HepG2 (cell line): ENCODE results near the gene VTN. TPM values are rescaled to one million over a fixed set of nuclear protein-coding genes. Genes with fewer than 3 reads are reported as not detected.

ENCODE experiments used
- CENPT ChIP-seq: sonication (generic); formaldehyde crosslinking; IDR thresholded peaks from 2 replicates; pipeline ENCODE4 v1.8.0; 2022; ENCODE audit warnings: low read depth, mild to moderate bottlenecking, moderate library complexity, missing genetic modification reagents
- MEF2D ChIP-seq: sonication (generic); formaldehyde crosslinking; IDR thresholded peaks from 2 replicates; pipeline ENCODE4 v1.5.1; 2020; ENCODE audit warnings: mild to moderate bottlenecking, missing genetic modification reagents
- ZBTB20 ChIP-seq: sonication (generic); formaldehyde crosslinking; IDR thresholded peaks from 2 replicates; pipeline ENCODE4 v1.8.1; 2023; ENCODE audit warnings: missing genetic modification reagents, low read depth, mild to moderate bottlenecking, borderline replicate concordance
- ZNF335 ChIP-seq: sonication (generic); formaldehyde crosslinking; IDR thresholded peaks from 2 replicates; pipeline ENCODE4 v1.4.0; 2020; ENCODE audit warnings: missing genetic modification reagents
- ZNF720 ChIP-seq: sonication (generic); formaldehyde crosslinking; IDR thresholded peaks from 2 replicates; pipeline ENCODE4 v1.4.0; 2020; ENCODE audit warnings: missing genetic modification reagents
- polyA plus RNA-seq, 8 experiments: library from polyadenylated mRNA; depleted of rRNA in 3 of 8; stranded (reverse) in 7 of 8; unstranded in 1 of 8; fragments of >200 nt; fragmentation: Illumina TruSeq in 4 of 8; extraction: Trizol in 4 of 8; gene quantifications; 2 replicates each; pipeline versions ENCODE4 v1.2.1 to v1.2.3, GENCODE V29; 2011 to 2016; ENCODE audit warnings: low read depth in 4 of 8, missing spikeins in 1 of 8, mixed read lengths in 1 of 8; ENCODE audit not compliant: insufficient read depth in 1 of 8
- total RNA-seq, 5 experiments: library from RNA; depleted of rRNA; stranded (reverse); fragments of >200 nt; fragmentation: Illumina TruSeq; extraction: Trizol; gene quantifications; 2 replicates each; pipeline ENCODE4 v1.2.3, GENCODE V29; 2016; ENCODE audit warnings: low read depth in 1 of 5
- TF ChIP-seq, protein P1 (sequence below): sonication (generic); formaldehyde crosslinking; IDR thresholded peaks from 2 replicates; pipeline ENCODE4 v1.4.0; 2020; ENCODE audit warnings: missing genetic modification reagents, borderline replicate concordance
- TF ChIP-seq, protein P2 (sequence below): sonication (generic); formaldehyde crosslinking; IDR thresholded peaks from 2 replicates; pipeline ENCODE4 v1.5.1; 2020; ENCODE audit warnings: missing genetic modification reagents, mild to moderate bottlenecking, borderline replicate concordance
- TF ChIP-seq, protein P3 (sequence below): sonication (generic); formaldehyde crosslinking; IDR thresholded peaks from 2 replicates; pipeline ENCODE4 v1.4.0; 2020; ENCODE audit warnings: missing genetic modification reagents
- TF ChIP-seq, protein P4 (sequence below): sonication (generic); formaldehyde crosslinking; IDR thresholded peaks from 2 replicates; pipeline ENCODE4 v1.5.0; 2020; ENCODE audit warnings: missing genetic modification reagents
- TF ChIP-seq, protein P5 (sequence below): sonication (generic); formaldehyde crosslinking; conservative IDR thresholded peaks from 2 replicates; pipeline ENCODE4 v1.4.0; 2020; ENCODE audit warnings: mild to moderate bottlenecking, missing genetic modification reagents, moderate library complexity

Gene VTN
- total and polyA plus RNA-seq, 2 of the 13 experiments (the other 11 are each of a cell fraction or from before 2014, with no cell fraction given), result 108 to 131 TPM

DNA sequence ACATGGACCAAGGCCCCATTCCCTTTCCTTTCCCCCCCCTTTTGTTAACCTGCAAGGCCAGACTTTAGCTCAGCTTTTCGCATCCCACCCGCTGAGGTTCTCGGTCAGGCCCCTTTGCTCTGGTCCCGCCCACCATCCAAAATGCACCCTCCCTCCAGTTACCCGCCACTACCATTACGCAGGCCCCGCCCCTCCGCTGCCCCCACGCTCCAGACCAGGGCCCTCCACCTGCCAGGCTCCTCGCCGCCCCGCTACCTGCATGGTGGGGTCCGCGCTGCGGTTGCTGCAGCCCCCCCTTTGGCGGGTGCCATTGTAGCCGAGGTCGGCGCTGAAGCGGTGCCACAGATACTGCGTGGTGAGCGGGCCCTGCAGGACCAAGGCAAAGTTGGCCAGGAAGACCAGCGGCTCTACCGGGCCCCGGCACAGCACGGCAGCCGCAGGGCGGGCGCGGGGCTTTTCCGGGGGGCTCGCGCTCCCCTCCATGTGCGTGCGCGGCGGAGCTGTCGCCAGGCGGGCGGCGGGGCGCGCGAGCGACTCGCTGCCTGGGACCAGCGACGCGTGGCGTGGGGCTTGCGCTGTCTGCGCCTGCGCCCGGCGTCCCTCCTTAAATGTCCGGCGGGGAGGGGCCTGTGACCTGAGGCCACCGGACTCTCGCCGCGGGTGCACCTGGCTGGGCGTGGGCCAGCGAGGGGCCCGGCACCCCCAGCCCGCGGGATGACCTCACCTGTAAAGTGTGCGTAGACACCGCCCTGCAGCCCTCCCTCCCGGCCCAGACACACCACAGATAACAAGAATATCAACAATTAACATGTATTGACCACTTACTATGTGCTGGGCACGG, 35.7 kb upstream of the VTN start, which contains the start of gene SLC46A1 (continued):
- TF ChIP-seq, protein P1, sequence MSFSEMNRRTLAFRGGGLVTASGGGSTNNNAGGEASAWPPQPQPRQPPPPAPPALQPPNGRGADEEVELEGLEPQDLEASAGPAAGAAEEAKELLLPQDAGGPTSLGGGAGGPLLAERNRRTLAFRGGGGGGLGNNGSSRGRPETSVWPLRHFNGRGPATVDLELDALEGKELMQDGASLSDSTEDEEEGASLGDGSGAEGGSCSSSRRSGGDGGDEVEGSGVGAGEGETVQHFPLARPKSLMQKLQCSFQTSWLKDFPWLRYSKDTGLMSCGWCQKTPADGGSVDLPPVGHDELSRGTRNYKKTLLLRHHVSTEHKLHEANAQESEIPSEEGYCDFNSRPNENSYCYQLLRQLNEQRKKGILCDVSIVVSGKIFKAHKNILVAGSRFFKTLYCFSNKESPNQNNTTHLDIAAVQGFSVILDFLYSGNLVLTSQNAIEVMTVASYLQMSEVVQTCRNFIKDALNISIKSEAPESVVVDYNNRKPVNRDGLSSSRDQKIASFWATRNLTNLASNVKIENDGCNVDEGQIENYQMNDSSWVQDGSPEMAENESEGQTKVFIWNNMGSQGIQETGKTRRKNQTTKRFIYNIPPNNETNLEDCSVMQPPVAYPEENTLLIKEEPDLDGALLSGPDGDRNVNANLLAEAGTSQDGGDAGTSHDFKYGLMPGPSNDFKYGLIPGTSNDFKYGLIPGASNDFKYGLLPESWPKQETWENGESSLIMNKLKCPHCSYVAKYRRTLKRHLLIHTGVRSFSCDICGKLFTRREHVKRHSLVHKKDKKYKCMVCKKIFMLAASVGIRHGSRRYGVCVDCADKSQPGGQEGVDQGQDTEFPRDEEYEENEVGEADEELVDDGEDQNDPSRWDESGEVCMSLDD (CRISPR knock-in tag), result 0 out of 2 replicates have a peak, but pooled peaks have one; percentile 50
- no peak for TF ChIP-seq ZNF335 (CRISPR knock-in tag)
- TF ChIP-seq, protein P2, sequence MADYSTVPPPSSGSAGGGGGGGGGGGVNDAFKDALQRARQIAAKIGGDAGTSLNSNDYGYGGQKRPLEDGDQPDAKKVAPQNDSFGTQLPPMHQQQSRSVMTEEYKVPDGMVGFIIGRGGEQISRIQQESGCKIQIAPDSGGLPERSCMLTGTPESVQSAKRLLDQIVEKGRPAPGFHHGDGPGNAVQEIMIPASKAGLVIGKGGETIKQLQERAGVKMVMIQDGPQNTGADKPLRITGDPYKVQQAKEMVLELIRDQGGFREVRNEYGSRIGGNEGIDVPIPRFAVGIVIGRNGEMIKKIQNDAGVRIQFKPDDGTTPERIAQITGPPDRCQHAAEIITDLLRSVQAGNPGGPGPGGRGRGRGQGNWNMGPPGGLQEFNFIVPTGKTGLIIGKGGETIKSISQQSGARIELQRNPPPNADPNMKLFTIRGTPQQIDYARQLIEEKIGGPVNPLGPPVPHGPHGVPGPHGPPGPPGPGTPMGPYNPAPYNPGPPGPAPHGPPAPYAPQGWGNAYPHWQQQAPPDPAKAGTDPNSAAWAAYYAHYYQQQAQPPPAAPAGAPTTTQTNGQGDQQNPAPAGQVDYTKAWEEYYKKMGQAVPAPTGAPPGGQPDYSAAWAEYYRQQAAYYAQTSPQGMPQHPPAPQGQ (CRISPR knock-in tag), result no peak
- TF ChIP-seq, protein P3, sequence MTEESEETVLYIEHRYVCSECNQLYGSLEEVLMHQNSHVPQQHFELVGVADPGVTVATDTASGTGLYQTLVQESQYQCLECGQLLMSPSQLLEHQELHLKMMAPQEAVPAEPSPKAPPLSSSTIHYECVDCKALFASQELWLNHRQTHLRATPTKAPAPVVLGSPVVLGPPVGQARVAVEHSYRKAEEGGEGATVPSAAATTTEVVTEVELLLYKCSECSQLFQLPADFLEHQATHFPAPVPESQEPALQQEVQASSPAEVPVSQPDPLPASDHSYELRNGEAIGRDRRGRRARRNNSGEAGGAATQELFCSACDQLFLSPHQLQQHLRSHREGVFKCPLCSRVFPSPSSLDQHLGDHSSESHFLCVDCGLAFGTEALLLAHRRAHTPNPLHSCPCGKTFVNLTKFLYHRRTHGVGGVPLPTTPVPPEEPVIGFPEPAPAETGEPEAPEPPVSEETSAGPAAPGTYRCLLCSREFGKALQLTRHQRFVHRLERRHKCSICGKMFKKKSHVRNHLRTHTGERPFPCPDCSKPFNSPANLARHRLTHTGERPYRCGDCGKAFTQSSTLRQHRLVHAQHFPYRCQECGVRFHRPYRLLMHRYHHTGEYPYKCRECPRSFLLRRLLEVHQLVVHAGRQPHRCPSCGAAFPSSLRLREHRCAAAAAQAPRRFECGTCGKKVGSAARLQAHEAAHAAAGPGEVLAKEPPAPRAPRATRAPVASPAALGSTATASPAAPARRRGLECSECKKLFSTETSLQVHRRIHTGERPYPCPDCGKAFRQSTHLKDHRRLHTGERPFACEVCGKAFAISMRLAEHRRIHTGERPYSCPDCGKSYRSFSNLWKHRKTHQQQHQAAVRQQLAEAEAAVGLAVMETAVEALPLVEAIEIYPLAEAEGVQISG (CRISPR knock-in tag), result peak; percentile 52; the same call in 1 of the 2 replicates
- TF ChIP-seq ZBTB20 (CRISPR knock-in tag), result no peak
- TF ChIP-seq, protein P4, sequence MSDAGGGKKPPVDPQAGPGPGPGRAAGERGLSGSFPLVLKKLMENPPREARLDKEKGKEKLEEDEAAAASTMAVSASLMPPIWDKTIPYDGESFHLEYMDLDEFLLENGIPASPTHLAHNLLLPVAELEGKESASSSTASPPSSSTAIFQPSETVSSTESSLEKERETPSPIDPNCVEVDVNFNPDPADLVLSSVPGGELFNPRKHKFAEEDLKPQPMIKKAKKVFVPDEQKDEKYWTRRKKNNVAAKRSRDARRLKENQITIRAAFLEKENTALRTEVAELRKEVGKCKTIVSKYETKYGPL (CRISPR knock-in tag), result no peak
- no peak for TF ChIP-seq ZNF720 (CRISPR knock-in tag)
- peak; percentile 81; the same call in 1 of the 2 replicates for TF ChIP-seq CENPT
- TF ChIP-seq, protein P5, sequence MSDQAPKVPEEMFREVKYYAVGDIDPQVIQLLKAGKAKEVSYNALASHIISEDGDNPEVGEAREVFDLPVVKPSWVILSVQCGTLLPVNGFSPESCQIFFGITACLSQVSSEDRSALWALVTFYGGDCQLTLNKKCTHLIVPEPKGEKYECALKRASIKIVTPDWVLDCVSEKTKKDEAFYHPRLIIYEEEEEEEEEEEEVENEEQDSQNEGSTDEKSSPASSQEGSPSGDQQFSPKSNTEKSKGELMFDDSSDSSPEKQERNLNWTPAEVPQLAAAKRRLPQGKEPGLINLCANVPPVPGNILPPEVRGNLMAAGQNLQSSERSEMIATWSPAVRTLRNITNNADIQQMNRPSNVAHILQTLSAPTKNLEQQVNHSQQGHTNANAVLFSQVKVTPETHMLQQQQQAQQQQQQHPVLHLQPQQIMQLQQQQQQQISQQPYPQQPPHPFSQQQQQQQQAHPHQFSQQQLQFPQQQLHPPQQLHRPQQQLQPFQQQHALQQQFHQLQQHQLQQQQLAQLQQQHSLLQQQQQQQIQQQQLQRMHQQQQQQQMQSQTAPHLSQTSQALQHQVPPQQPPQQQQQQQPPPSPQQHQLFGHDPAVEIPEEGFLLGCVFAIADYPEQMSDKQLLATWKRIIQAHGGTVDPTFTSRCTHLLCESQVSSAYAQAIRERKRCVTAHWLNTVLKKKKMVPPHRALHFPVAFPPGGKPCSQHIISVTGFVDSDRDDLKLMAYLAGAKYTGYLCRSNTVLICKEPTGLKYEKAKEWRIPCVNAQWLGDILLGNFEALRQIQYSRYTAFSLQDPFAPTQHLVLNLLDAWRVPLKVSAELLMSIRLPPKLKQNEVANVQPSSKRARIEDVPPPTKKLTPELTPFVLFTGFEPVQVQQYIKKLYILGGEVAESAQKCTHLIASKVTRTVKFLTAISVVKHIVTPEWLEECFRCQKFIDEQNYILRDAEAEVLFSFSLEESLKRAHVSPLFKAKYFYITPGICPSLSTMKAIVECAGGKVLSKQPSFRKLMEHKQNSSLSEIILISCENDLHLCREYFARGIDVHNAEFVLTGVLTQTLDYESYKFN (CRISPR knock-in tag), result no peak
- TF ChIP-seq MEF2D (CRISPR knock-in tag), result no peak
